GM19351 (cell line): ENCODE data around the gene KRT26.
"Not testable (repeated sequence)": the region's sequence is repeated elsewhere in the genome, so short reads cannot be mapped to it uniquely, and the experiment has no call there.

ENCODE experiments used
- ATAC-seq: cut with Tn5 transposase; IDR thresholded peaks from one replicate; pipeline ENCODE4 v1.9.1; 2021; ENCODE audit warnings: mild to moderate bottlenecking, moderate library complexity; ENCODE audit not compliant: unreplicated experiment

KRT26 gene

DNA sequence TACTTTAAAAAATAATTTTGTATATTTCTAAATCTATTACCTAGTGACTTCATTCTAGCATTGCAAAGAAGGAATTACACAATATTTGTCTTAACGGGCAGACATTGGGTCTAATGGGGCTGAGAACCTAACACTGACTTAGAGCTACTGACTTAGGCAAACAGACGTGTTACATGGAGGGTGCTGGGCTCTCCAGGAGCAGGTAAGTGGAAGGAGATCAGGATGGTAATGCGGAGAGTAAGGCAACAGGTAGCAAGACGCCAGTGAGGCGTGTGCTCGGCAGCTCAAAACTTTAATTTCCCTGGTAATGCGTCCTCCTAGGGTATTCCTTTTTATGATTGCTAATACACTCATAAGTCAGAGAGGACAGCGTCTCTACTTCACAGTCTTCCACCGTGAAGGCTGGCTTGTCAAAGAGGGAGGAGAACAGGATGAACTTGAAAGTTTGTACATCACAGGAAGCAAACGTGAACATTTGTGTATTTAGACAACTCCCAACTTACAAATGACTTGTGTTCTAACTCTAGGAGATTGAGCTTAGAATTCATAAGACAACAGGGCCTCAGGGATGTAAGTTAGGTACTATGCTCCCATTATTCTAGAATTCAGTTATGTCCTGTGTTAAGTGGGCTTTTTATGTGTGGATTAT lies 23.1 kb upstream of the KRT26 start:
- ATAC-seq: no peak

DNA sequence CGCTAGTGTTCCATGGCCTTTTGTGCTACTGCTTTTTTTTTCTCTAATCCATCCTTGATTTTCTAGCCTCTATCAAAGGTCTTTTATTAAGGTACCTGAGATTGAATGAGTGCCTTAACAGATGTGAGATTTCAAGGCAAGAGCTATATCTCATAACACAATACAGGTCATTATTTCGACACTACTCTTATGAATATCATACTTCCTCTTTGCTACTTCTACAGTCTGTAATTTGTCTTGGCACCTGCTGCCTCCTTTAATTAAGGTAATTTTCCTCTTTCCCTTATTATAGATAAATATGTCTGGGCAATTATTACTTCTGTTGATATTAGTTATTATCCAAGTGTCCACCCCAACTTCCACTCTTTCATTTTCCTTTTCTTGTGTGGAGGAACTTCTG lies 22.5 kb upstream of the KRT26 start:
- ATAC-seq: no peak

DNA sequence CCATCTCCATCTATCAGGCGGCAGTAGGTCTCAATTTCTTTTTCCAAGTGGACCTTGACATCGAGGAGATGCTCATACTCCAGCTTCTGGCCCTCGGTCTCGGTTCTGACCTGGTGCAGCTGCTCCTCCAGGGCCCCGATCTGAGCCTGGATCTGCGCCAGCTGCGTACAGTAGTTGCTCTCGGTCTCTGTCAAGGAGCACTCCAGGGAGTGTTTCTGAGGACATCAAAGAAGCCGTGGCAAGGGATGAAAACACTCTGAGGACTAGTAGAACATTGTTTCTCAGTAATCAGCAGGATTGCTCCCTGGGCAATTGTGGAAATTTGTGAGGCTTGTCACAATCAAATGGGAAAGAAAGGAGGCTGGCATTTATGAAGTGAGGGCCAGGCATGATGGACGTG lies 21.8 kb upstream of the KRT26 start:
- no peak for ATAC-seq

- no peak for ATAC-seq
Observed at GRCh38 chr17:40791787-40792436, 19.9 kb upstream of the KRT26 start.

DNA sequence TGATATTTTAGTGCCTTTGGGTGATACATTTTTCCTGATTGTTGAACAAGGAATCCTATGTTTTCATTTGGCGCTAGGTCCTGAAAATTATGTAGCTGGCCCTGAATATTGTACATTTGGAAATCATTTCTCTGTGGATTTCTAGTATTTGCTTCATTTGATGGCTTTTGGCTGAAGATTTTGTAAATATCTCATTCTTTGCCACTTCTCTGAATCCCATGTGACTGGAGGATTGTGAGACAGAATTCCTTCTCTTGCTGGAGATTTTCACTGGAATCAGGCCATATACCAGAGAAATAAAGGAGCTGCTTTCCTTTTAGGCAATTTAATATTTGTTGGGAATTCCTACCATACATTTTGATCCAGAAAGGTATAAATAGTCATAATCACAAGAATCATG lies 19.1 kb upstream of the KRT26 start:
- ATAC-seq: no peak

DNA sequence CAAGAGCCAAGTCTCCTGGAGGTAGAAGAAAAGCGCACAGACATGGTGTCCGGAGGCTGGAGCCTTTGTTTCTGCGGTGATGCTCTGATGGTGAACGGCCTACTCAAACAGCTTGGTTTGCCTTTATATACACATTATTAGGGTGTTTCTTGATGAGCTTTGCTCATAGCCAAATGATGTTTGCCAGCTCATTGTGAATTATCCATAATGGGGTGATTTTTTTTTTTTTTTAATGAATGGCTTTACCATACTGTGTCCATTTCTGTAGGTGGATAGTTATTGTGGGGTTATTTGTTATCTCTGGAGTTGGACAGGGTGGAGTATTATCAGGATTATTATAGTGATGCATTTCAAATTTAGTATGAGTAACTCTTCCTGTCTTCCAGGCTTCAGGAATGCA lies 10.4 kb upstream of the KRT26 start, which contains the start of gene KRT27:
KRT27 (minus strand) TSS at position 101 of the 400 bp plus-strand sequence; CDS start at position 44, 57 bp downstream.
- no peak for ATAC-seq

- no peak for ATAC-seq
Observed at GRCh38 chr17:40779181-40779909, 7.3 kb upstream of the KRT26 start.

GRCh38 chr17:40778461-40778860 lies 6.5 kb upstream of the KRT26 start:
- ATAC-seq: no peak

GRCh38 chr17:40777971-40778370 lies 6.0 kb upstream of the KRT26 start:
- no peak for ATAC-seq

DNA sequence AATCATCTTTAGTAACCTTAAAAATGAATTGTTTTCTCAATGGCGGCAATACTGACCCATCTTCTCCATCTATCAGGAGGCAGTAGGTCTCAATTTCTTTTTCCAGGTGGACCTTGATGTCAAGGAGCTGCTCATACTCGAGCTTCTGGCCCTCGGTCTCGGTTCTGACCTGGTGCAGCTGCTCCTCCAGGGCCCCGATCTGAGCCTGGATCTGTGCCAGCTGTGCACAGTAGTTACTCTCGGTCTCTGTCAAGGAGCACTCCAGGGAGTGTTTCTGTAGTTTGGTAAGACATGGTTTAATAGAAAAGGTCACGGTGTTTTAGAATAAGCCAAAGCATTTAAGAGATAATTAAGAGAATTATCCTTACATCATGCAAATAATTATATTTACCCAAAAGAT lies 5.5 kb upstream of the KRT26 start:
- ATAC-seq: no peak

DNA sequence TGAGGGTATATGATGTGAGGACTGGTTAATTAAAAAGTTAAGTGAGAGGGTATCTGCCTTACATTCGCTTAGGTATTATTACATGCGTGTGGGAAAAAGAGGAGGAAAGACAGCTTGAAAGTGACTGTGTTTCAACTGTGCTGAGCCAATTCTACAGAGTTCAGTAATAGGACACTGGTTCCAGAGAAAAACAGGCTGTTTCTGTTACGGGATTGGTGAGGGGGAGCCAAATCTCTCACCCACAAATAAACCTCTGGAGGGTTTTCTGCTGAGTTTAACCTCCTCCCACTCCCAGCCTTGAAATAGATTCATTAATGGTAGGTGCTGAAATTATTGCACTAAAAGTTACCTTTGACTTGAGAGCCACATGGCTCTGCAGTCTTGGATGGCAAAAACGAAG lies 3.9 kb upstream of the KRT26 start:
- ATAC-seq: no peak

GRCh38 chr17:40765657-40766056 lies 6.3 kb downstream of the KRT26 start:
- no peak for ATAC-seq

- no peak for ATAC-seq
Observed at GRCh38 chr17:40763752-40764151, 8.2 kb downstream of the KRT26 start.

DNA sequence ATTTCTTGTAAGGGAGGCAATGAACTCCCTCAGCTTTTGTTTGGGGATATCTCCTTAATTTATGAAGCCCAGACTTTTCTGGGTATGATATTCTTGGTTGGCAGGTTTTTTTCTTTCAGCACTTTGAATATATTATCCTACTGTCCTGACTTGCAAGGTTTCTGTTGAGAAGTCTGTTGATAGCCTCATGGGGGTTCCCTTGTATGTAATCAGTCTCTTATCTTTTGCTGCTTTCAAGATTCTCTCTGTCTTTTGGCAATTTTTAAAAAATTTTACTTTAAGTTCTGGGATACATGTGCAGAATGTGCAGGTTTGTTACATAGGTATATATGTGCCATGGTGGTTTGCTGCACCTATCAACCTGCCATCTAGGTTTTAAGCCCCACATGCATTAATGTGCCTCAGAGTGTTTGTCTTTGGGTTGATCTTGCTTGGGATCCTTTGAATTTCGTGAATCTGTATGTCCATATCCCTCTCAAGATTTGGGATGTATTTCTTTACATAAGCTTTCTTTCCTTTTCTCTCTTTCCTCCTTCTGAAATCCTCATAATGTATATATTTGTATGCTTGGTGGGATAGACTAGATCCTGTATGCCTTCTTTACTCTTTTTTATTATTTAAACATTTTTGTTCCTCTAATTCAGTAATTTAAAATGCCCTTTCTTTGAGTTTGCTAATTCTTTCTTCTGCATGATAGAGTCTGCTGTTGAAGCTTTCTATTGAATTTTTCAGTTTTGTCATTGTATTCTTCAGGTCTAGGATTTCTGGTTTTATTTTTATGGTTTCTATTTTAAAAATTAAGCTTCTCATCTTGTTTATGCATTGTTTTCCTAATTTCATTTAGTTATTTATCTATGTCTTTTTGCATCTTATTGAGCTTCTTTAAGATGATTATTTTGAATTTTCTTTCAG lies 11.6 kb downstream of the KRT26 start:
- ATAC-seq: no peak

DNA sequence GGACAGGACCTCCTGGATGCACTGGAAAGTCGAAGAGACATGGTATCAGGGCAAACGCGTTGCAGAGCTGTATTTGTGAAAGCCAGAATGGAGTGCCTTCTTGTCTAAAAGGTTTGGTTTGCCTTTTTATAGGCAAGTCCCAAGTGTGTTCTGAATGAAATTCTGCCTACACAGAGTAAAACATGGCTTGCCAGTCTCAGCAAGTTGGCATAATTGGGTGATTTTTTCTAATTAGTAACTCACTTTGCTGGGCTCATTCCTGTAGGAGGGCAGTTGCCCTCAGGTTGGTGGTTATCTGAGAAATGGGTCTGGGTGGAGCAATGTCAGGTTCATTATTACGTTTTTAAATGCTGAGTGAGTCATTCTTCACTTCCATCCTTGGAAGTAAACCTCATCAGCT lies 16.8 kb downstream of the KRT26 start, which contains the start of gene KRT25:
KRT25 (minus strand) TSS at position 101 of the 400 bp plus-strand sequence; CDS start at position 41, 60 bp downstream.
- no peak for ATAC-seq

DNA sequence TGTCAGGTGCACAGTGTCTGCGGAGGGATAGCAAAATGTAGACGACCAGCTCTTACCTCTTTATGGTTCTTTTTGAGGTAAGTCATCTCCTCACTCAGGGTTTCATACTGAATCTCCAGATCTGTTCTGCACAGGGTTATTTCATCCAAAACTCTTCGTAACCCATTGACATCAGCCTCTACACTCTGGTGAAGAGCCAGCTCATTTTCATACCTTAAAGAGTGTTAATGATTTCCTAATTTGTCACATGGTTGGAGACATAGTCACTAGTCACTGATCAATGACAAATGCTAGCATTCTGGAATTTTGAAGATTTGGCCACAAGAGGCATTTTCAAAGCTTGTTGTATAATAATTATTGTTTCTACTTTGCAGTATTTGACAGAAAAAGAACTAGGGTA lies 18.2 kb downstream of the KRT26 start:
- no peak for ATAC-seq

DNA sequence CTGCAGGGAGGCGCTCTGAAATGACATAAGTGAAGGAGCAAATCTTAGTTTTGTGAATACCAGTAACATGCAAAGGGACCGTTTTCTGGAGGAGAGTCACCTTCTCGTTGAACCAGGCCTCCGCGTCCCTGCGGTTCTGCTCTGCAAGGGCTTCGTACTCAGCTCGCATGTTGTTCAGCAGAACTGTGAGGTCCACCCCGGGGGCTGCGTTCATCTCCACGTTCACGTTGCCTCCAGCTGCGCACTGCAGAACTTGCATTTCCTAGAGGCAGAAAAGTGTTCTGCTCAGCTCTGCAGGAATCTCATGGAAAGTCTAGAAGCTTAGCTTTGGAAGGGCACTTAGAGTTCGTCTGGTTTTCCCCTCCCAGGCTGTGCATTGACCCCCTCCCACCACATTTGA lies 20.9 kb downstream of the KRT26 start:
- no peak for ATAC-seq

- ATAC-seq: no peak
Observed at GRCh38 chr17:40750391-40750790, 21.6 kb downstream of the KRT26 start.

DNA sequence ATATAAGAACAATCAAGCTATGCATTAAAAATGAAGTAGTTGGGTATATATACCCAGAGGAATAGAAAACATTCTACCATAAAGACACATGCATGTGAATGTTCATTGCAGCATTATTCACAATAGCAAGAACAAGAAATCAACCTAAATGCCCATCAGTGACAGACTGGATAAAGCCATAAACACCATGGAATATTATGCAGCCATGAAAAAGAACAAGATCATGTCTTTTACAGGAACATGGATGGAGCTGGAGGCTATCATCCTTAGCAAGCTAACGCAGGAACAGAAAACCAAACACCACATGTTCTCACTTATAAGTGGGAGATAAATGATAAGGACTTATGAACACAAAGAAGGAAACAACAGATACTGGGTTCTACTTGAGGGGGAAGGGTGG lies 23.3 kb downstream of the KRT26 start:
- ATAC-seq: not testable (repeated sequence)

DNA sequence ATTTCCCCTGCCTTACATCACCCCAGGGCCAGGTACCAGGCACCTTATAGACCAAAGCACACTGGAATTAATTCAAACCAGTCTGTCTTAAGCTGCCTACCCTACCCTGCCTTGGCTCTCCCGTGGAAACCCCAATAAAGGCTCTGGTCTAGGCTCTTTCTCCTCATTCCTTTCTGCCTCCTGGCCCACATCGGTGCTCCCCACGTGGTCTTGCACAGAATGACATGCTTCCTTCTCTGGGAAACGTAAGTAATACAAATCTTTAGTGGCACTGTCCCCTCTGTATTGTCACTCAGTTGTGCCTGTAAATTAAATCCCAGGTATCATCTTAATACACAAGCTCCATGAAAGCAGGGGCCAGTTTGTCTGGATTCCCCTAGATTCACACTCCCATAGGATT lies 33.4 kb downstream of the KRT26 start:
- no peak for ATAC-seq

DNA sequence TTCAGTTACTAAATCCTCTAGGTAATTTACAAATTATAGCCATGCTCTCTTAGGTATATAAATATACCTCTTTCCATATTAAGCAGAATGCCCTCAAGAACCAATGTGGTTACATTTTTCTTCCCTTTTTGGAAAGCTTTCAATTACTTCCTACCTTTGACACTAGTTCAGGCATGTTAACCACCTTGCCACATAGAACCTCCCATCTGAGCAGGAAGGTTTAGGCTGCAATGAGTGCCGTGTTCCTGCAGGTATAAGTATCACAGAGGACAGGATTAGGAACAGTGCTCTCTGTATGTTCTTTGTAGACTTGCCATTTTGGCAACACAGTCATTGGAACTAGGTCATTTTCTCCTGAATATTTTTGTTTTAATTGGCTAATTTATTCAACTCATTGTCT lies 37.0 kb downstream of the KRT26 start:
- ATAC-seq: no peak
